Fibroblast of villous mesenchyme (primary cell): ENCODE results near the gene OR2G2. TPM values are rescaled to one million over a fixed set of nuclear protein-coding genes. Genes with fewer than 3 reads are reported as not detected.

Experiments
- DNase-seq: peaks from one replicate; pipeline ENCODE4 v3.0.0-alpha.2; 2010; ENCODE audit warnings: low read depth
- H3K4me3 ChIP-seq: 2 replicates; pipeline ENCODE4 v1.5.1; 2011; ENCODE audit warnings: low read depth, mild to moderate bottlenecking, low read length
- small RNA-seq: library from RNA; depleted of rRNA; stranded (forward); fragments of <200 nt; gene quantifications from one replicate; pipeline ENCODE3, GENCODE V24; 2012
- total RNA-seq: library from RNA; depleted of rRNA; stranded (reverse); fragments of >200 nt; gene quantifications from 2 replicates; pipeline ENCODE4 v1.2.3, GENCODE V29; 2012
- TF ChIP-seq, protein P1 (sequence below): IDR thresholded peaks from 2 replicates; pipeline ENCODE4 v1.5.1; 2012; ENCODE audit warnings: low read depth, mild to moderate bottlenecking, low read length; ENCODE audit not compliant: insufficient read depth

OR2G2 gene
- total RNA-seq, 1 donor: not detected

DNA sequence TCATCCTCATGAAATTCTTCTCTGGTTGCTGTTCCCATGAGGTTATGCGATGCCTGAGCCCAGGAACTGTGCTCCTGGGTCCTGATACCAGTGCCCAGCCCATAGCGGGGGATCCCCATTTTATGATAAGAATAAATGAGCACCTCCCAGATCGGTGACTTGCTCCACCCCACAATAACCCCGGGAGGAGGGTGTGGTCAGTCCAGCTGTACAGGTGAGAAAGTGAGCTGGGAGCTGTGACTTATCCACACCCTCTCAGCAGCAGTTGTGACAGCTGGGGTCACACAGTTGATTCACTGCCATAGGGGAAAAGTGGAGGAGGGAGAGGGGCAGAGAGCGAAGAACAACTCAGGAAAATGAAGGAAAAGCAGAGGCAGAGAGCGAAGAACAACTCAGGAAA is 50.6 kb downstream of the OR2G2 start:
- TF ChIP-seq, protein P1, sequence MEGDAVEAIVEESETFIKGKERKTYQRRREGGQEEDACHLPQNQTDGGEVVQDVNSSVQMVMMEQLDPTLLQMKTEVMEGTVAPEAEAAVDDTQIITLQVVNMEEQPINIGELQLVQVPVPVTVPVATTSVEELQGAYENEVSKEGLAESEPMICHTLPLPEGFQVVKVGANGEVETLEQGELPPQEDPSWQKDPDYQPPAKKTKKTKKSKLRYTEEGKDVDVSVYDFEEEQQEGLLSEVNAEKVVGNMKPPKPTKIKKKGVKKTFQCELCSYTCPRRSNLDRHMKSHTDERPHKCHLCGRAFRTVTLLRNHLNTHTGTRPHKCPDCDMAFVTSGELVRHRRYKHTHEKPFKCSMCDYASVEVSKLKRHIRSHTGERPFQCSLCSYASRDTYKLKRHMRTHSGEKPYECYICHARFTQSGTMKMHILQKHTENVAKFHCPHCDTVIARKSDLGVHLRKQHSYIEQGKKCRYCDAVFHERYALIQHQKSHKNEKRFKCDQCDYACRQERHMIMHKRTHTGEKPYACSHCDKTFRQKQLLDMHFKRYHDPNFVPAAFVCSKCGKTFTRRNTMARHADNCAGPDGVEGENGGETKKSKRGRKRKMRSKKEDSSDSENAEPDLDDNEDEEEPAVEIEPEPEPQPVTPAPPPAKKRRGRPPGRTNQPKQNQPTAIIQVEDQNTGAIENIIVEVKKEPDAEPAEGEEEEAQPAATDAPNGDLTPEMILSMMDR: no peak
- DNase-seq: no peak
- no peak overlapping the region for H3K4me3 ChIP-seq

Small RNAs within 50 kb of the gene (small RNA-seq; reads per million reads assigned to genes)
- not detected for gene RF00026

Other genes starting within 250 kb of the OR2G2 start
- gene NLRP3, start 172.2 kb upstream of the OR2G2 start, total RNA-seq: 0.43 and 0.97 TPM in 2 replicates
- not detected in 2 replicates for gene OR2B11, start 130.3 kb upstream of the OR2G2 start, total RNA-seq
- not detected in 2 replicates for gene OR2C3, start 51.9 kb upstream of the OR2G2 start, total RNA-seq
- not detected in 2 replicates for gene GCSAML, start 39.2 kb upstream of the OR2G2 start, total RNA-seq
- gene OR2G3, start 17.2 kb downstream of the OR2G2 start, total RNA-seq: not detected in 2 replicates
- not detected in 2 replicates for gene OR13G1, start 91.4 kb downstream of the OR2G2 start, total RNA-seq
- gene OR6F1, start 128.3 kb downstream of the OR2G2 start, total RNA-seq: not detected in 2 replicates
- gene OR14K1, start 150.3 kb downstream of the OR2G2 start, total RNA-seq: not detected in 2 replicates
- not detected in 2 replicates for gene OR14A2, start 159.8 kb downstream of the OR2G2 start, total RNA-seq
- not detected in 2 replicates for gene OR1C1, start 172.2 kb downstream of the OR2G2 start, total RNA-seq
- gene OR14A16, start 235.8 kb downstream of the OR2G2 start, total RNA-seq: not detected in 2 replicates